BLaER1 (cell line): Measurements from ENCODE around the gene PRSS56.
A peak's percentile ranks its signal among the peaks of the same experiment; 100 is the strongest.

ENCODE experiments used
- H3K27ac ChIP-seq: shearing (Covaris generic); formaldehyde crosslinking; 2 replicates; pipeline ENCODE4 v1.8.1; 2022
- H3K27me3 ChIP-seq: shearing (Covaris generic); formaldehyde crosslinking; 2 replicates; pipeline ENCODE4 v1.8.1; 2022
- H3K36me3 ChIP-seq: shearing (Covaris generic); formaldehyde crosslinking; 2 replicates; pipeline ENCODE4 v1.8.1; 2022
- H3K4me1 ChIP-seq: shearing (Covaris generic); formaldehyde crosslinking; 2 replicates; pipeline ENCODE4 v1.8.1; 2022
- H3K4me2 ChIP-seq: shearing (Covaris generic); formaldehyde crosslinking; 2 replicates; pipeline ENCODE4 v1.8.1; 2022
- H3K4me3 ChIP-seq: shearing (Covaris generic); formaldehyde crosslinking; 2 replicates; pipeline ENCODE4 v1.8.1; 2022
- H3K9ac ChIP-seq: shearing (Covaris generic); formaldehyde crosslinking; 2 replicates; pipeline ENCODE4 v1.8.1; 2022
- H3K9me3 ChIP-seq: shearing (Covaris generic); formaldehyde crosslinking; 2 replicates; pipeline ENCODE4 v1.8.1; 2022
- H4K20me1 ChIP-seq: shearing (Covaris generic); formaldehyde crosslinking; 2 replicates; pipeline ENCODE4 v1.8.1; 2022
- Cebpa-rat ChIP-seq: shearing (Covaris generic); IDR thresholded peaks from 2 replicates; pipeline ENCODE4 v1.8.1; 2022

PRSS56 gene

DNA sequence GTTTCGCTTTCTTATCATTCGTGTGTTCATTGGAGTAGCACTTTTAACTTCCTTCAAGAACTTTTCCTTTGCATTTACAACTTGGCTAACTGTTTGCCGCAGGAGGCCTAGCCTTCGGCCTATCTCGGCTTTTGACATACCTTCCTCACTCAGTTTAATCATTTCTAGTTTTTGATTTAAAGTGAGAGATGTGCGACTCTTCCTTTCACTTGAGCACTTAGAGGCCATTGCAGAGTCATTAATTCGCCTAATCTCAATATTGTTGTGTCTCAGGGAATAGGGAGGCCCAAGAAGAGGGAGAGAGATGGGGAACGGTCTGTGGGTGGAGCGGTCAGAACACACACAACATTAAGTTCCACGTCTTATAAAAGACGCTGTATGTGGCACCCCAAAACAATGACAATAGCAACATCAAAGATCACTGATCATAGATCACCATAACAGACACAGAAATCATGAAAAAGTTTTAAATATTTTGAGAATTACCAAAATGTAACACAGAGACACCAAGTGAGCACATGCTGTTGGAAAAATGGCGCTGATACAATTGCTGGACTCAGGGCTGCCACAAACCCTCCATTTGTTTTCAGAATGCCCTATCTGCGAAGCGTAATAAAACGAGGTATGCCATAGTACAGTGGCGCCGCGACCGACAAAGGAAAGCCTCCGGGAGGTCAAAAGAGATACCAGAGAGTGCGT lies 29.6 kb downstream of the PRSS56 start:
- peak overlapping the region; percentile 89 for H3K4me3 ChIP-seq
- peak overlapping the region; percentile 93 for H3K4me2 ChIP-seq
- peaks cover 22% of the 10 kb centered on the region for H3K9me3 ChIP-seq
- peak overlapping the region; percentile 95 for H3K27ac ChIP-seq
- peaks cover 64% of the 10 kb centered on the region for H4K20me1 ChIP-seq
- peaks cover 44% of the 10 kb centered on the region for H3K4me1 ChIP-seq
- no peaks in the 10 kb centered on the region for H3K27me3 ChIP-seq
- TF ChIP-seq Cebpa-rat = no peak
- H3K9ac ChIP-seq = peak overlapping the region; percentile 99
- H3K36me3 ChIP-seq = peaks cover 72% of the 10 kb centered on the region

GRCh38 chr2:232550354-232551249 lies 30.4 kb downstream of the PRSS56 start, which contains the start of the genes EIF4E2 and TIGD1:
Gene EIF4E2 (plus strand): TSS chr2:232550689. CDS start chr2:232550725, 36 bp downstream.
Gene TIGD1 (minus strand): TSS chr2:232550557. CDS start chr2:232549882, 675 bp downstream.
- Histone ChIP-seq H3K4me1 (peaks cover 40% of the 10 kb centered on the region), H3K4me3 (peak within 1 kb of the TSS; percentile 89), H3K27me3 (no peaks in the 10 kb centered on the region), H3K27ac (peak within 1 kb of the TSS; percentile 95), H3K9me3 (peaks cover 22% of the 10 kb centered on the region), H3K4me2 (peak within 1 kb of the TSS; percentile 93), H3K36me3 (peaks cover 72% of the 10 kb centered on the region), H3K9ac (peak within 1 kb of the TSS; percentile 99), H4K20me1 (peaks cover 64% of the 10 kb centered on the region)
- no peak for TF ChIP-seq Cebpa-rat

DNA sequence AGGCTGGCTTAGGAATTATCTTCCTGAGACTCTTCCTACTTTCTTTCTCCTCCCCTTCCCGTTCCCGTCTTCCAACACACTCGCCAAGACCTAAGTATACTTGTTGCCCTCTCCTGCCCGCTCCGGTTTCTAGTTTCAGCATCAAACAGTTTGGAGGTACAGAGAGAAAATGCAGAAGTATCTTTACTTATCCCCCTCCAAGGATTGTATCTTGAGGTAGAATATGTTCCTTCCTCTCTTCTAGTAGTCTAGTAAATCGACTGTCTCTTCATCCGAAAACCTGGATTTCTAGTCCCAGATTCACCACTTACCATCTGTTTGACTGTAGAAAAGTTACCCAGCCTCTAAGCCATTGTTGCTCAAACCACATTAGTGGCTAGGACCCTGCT lies 31.1 kb downstream of the PRSS56 start:
- H3K4me2 ChIP-seq = peak overlapping the region; percentile 93
- no peak for TF ChIP-seq Cebpa-rat
- H3K4me1 ChIP-seq = peaks cover 34% of the 10 kb centered on the region
- peak overlapping the region; percentile 99 for H3K9ac ChIP-seq
- peak overlapping the region; percentile 95 for H3K27ac ChIP-seq
- peaks cover 22% of the 10 kb centered on the region for H3K9me3 ChIP-seq
- peak overlapping the region; percentile 89 for H3K4me3 ChIP-seq
- peaks cover 64% of the 10 kb centered on the region for H4K20me1 ChIP-seq
- H3K27me3 ChIP-seq = no peaks in the 10 kb centered on the region
- H3K36me3 ChIP-seq = peaks cover 74% of the 10 kb centered on the region

GRCh38 chr2:232551776-232552175 lies 31.6 kb downstream of the PRSS56 start:
- Histone ChIP-seq H3K4me3 (peak overlapping the region; percentile 89), H3K9me3 (peaks cover 22% of the 10 kb centered on the region), H3K27ac (peak overlapping the region; percentile 95; the same call in 1 of the 2 replicates), H3K4me2 (peak overlapping the region; percentile 93), H3K9ac (peak overlapping the region; percentile 99), H3K36me3 (peaks cover 74% of the 10 kb centered on the region), H3K27me3 (no peaks in the 10 kb centered on the region), H3K4me1 (peaks cover 28% of the 10 kb centered on the region), H4K20me1 (peaks cover 64% of the 10 kb centered on the region)
- TF ChIP-seq Cebpa-rat = no peak

DNA sequence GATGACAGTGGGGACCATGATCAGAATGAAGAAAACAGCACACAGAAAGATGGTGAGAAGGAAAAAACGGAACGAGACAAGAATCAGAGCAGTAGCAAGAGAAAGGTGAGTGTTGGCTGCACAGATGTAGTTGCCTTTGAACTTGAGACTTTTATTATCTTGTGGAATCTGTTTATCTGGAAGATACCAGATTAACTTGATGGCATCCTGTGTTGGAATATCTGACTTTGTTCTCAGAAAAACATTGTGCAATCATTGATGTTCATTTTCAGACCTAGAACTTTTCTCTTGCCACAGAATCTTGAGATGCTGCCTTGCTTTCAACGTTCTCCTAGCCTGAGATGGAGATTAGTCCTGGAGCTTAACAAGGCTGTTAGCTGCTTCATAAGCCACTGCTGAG lies 36.2 kb downstream of the PRSS56 start:
- no peak overlapping the region for H3K4me2 ChIP-seq
- peaks cover 65% of the 10 kb centered on the region for H4K20me1 ChIP-seq
- no peaks in the 10 kb centered on the region for H3K9me3 ChIP-seq
- H3K9ac ChIP-seq = no peak overlapping the region
- TF ChIP-seq Cebpa-rat = no peak
- peaks cover 9% of the 10 kb centered on the region for H3K4me1 ChIP-seq
- H3K27ac ChIP-seq = no peak overlapping the region
- H3K36me3 ChIP-seq = peaks cover 91% of the 10 kb centered on the region
- no peaks in the 10 kb centered on the region for H3K27me3 ChIP-seq
- H3K4me3 ChIP-seq = no peak overlapping the region

- Histone ChIP-seq H3K36me3 (peaks cover 96% of the 10 kb centered on the region), H4K20me1 (peaks cover 19% of the 10 kb centered on the region; the same call in 1 of the 2 replicates), H3K9me3 (no peaks in the 10 kb centered on the region), H3K9ac (no peak overlapping the region), H3K27ac (no peak overlapping the region), H3K4me3 (no peak overlapping the region), H3K27me3 (no peaks in the 10 kb centered on the region), H3K4me2 (no peak overlapping the region), H3K4me1 (no peaks in the 10 kb centered on the region)
- TF ChIP-seq Cebpa-rat = no peak
These were observed 42.4 kb downstream of the PRSS56 start for GRCh38 chr2:232562515-232563151.

DNA sequence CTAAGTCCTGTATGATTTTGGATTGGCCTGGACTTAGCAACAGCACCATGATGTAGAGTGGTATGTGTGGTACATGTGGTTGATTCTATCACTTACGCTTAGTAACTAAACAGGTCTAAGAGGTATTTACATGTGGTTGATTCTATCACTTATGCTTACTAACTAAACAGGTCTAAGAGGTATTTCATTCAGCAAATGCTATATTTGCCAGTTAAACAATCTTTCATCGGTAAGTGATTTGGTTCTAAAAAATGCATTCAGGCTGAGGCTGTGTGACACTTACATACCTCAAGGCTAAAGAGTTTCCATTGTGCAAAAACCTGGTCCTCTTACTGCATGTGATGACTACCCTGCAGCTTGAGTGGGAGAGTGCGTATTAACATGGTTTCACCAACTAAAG lies 43.4 kb downstream of the PRSS56 start:
- no peak overlapping the region for H3K27ac ChIP-seq

GRCh38 chr2:232567721-232568120 lies 47.5 kb downstream of the PRSS56 start:
- no peak for TF ChIP-seq Cebpa-rat
- no peaks in the 10 kb centered on the region for H3K4me1 ChIP-seq
- H4K20me1 ChIP-seq = peaks cover 8% of the 10 kb centered on the region; the same call in 1 of the 2 replicates
- peaks cover 100% of the 10 kb centered on the region for H3K36me3 ChIP-seq
- H3K9me3 ChIP-seq = no peaks in the 10 kb centered on the region
- no peak overlapping the region for H3K9ac ChIP-seq
- H3K27me3 ChIP-seq = no peaks in the 10 kb centered on the region
- H3K4me2 ChIP-seq = no peak overlapping the region
- no peak overlapping the region for H3K4me3 ChIP-seq
- no peak overlapping the region for H3K27ac ChIP-seq

More for the DNA sequence above, 43.4 kb downstream of the PRSS56 start:
- Histone ChIP-seq H3K4me1 (no peaks in the 10 kb centered on the region), H3K9me3 (no peaks in the 10 kb centered on the region), H4K20me1 (peaks cover 14% of the 10 kb centered on the region; the same call in 1 of the 2 replicates), H3K4me3 (no peak overlapping the region), H3K9ac (no peak overlapping the region), H3K4me2 (no peak overlapping the region), H3K27me3 (no peaks in the 10 kb centered on the region), H3K36me3 (peaks cover 96% of the 10 kb centered on the region)
- TF ChIP-seq Cebpa-rat = no peak

- H3K9ac ChIP-seq = no peak overlapping the region
- no peak for TF ChIP-seq Cebpa-rat
- peaks cover 100% of the 10 kb centered on the region for H3K36me3 ChIP-seq
- no peak overlapping the region for H3K4me2 ChIP-seq
- 0 out of 2 replicates have a peak, but pooled peaks cover 6% of the 10 kb centered on the region for H4K20me1 ChIP-seq
- no peaks in the 10 kb centered on the region for H3K9me3 ChIP-seq
- H3K27ac ChIP-seq = no peak overlapping the region
- H3K4me1 ChIP-seq = no peaks in the 10 kb centered on the region
- no peak overlapping the region for H3K4me3 ChIP-seq
- no peaks in the 10 kb centered on the region for H3K27me3 ChIP-seq
These were observed 48.0 kb downstream of the PRSS56 start for GRCh38 chr2:232568161-232568560.
